GM21528 (cell line): ENCODE measurements around the gene PPP1R11.
"Not testable (repeated sequence)": the region's sequence is repeated elsewhere in the genome, so short reads cannot be mapped to it uniquely, and the experiment has no call there.

Experiments
- ATAC-seq: cut with Tn5 transposase; IDR thresholded peaks from one replicate; pipeline ENCODE4 v1.9.1; 2021; ENCODE audit warnings: mild to moderate bottlenecking, moderate library complexity; ENCODE audit not compliant: unreplicated experiment, low FRiP score

Gene PPP1R11, protein sequence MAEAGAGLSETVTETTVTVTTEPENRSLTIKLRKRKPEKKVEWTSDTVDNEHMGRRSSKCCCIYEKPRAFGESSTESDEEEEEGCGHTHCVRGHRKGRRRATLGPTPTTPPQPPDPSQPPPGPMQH

DNA sequence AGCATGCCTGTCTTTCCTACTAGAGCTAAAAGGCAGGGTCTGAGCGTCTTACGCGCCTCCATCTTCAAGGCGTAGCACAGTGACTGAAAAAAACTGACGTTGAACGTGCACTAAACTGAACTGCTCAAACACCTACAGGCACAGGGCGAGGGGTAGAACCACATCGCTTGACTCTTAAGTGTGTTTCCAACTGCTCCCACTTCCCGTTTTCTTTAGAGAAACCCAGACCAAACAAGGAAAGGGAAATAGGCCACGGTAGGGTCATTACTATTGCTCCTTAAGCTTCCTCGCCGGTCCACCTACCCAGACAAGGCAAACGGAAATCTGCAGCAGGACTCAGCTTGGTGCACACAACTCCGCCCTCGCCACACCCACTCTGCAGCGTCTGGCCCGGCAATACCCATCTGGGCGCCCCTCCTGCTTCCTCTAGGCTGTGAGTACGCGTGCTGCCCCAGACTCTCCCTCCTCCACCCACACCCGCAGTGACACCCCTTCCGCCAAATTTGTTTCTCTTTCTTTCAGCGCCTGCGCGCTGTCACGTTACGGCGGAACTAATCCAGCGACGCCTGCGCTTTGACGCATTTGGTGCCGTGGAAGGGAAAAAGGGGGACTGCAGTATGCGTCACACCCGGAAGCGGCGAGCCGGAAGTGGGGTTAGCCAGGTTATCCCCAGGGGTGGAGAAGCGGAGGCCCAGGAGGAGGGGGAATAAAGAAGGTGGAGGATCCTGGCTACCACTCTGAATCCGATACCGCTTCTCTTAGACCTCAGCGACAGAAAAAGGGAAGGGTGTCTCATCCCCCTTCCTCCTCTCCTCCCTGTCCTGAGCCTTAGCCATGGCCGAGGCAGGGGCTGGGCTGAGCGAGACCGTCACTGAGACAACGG lies at the start of gene PPP1R11:
PPP1R11 (plus strand) TSS at position 622 of the 883 bp plus-strand sequence; CDS start at position 835, 213 bp downstream.
- peak; percentile 93 for ATAC-seq

DNA sequence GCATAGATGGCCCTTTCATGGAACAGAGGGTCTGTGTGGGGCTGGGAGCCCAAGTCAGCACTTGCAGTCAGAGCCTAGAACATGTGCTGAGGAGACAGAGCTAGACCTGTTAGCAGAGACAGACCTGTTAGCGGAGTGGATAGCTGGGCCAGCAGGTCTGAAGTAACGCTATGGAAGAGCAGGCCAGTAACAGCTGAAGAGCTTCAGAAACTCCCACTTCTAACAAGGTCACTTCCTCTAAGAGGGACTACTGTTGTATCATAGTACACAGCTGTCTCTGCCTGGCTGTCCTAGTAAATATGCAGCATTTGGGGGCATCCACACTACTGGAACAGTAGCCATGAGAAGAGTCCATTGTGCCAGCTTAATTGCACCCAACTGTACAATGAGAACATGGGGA lies 47.2 kb upstream of the PPP1R11 start:
- ATAC-seq: no peak

DNA sequence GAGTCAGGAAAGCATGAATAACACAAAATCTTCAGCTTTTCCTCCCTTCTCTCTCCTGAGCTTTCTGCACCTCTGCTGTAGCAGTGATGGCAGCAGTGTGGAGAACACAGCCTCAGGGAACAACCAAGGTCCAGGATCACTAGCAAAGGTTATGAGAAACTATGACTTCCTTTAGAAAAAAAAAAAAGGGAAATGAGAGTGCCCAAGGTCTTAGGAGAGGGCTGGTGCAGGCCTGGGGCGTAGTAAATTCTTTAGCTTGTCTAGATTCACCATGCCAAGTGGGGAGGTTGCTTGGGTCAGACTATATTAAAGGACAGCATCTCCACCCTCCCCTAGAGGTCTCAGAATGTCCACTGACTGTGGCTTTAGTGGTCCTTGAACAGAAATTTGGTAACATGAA lies 46.4 kb upstream of the PPP1R11 start:
- ATAC-seq: no peak

DNA sequence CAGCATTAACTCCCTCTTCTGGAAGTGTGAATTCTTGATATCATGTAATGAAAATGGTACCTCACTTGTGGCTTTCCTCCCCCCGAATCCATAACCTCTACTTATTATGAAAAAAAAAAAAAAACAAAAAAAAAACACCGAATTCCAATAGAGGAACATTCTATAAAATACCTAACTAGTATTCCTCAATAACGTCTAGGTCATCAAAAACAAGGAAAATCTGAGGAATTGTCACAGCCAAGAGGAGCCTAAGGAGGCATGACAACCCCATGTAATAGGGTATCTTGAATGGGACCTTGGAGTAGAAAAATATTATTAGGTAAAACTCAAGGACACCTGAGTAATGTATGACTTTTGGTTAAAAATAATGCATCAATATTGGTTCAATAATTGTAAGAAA lies 44.8 kb upstream of the PPP1R11 start:
- no peak for ATAC-seq

DNA sequence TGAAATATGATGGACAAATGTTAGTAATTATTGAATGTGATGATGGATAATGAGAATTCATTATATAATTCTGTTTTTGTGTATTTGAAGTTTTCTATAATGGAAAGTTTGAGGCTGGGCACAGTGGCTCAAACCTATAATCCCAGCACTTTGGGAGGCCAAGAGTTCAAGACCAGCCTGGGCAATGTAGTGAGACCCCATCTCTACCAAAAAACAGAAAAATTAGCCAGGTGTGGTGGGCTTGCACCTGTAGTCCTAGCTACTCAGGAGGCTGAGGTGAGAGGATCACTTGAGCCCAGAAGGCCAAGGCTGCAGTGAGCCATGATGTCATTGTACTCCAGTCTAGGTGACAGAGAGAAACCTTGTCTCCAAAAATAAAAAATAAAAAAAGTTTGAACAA lies 44.3 kb upstream of the PPP1R11 start:
- ATAC-seq: not testable (repeated sequence)

DNA sequence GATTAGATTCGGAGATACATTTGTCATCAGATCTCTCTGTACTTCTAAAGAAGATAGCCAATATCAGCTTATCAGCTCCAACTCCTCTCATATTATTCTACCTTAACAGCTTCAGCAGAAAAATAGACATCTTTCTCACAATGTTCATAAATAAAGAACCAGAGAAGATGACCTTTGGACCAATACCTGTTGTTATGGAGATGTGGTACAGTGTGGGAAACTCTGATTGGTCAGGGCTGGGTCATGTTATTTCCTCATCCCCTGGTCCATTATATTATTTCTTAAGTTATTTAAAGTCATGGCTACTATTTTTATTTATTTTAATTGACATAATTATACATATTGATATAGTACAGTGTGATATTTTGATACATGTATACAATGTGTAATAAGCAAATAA lies 41.8 kb upstream of the PPP1R11 start:
- no peak for ATAC-seq

DNA sequence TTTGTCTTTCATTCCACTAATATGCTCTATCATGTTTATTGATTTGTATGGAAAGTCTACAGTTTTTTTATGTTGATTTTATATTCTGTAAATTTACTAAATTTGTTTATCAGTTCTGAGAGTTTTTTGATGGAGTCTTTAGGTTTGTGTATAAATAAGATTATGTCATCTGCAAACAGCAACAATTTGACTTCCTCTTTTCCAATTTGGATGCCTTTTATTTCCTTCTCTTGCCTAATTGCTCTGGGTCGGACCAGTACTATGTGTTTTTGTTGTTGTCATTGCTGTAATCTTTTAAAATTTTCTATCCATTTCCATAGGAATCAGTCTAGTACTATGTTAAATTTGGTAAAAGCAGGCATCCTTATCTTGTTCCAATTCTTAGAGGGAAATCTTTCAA lies 37.4 kb upstream of the PPP1R11 start:
- no peak for ATAC-seq

DNA sequence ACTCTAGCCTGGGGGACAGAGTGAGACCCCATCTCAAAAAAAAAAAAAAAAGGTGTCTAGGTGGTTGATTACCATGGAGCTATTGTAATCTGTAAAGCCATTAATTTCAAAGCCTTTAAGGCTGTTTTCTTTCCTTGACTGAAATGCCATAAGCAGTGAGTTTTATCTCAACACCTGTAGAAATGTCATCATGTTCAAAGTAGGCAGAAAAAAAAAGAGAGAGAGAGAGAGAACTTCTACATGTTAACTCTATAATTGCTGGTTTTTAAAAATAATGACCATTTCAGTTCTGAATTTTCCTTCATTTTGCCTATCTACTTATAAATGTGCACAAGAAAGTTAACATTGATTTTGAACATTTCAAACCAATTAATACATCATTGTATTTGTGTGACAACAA lies 35.6 kb upstream of the PPP1R11 start:
- ATAC-seq: no peak

DNA sequence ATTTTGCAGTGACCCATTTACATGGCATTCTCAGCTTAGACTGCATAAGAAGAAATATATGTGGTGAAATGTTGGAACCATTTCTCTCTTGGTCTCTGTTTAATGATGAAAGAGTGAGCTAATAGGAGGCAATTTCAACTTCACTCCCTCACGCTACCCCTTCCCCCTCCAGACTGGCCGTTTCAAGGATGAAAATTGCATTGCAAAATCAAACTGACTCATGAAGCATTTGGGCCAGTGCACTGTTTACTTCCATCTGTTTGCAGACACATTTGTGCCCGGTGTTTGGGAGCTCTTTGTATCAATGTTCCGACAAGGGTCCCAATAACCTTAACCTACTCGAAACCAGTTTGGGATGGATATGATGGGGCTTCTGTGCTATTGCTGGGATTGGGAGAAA lies 33.6 kb upstream of the PPP1R11 start:
- not testable (repeated sequence) for ATAC-seq

DNA sequence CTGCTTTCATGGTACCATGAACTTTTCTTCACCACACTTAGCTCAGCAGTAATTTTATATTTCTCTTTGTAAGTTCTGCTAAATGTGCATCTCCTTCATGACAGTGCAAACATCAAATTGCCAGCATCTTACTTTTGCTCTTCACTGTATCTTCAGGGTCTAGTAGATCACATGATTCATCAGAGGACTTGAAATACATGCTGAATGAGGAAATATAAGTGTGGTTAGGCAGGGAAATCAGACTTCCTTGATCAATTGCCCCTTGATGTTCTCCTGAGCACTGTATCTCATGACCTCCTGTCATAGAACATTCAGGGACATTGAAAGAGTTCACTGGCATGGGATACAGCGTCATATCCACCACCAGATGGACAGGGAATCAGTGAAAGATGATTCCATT lies 31.2 kb upstream of the PPP1R11 start:
- no peak for ATAC-seq

DNA sequence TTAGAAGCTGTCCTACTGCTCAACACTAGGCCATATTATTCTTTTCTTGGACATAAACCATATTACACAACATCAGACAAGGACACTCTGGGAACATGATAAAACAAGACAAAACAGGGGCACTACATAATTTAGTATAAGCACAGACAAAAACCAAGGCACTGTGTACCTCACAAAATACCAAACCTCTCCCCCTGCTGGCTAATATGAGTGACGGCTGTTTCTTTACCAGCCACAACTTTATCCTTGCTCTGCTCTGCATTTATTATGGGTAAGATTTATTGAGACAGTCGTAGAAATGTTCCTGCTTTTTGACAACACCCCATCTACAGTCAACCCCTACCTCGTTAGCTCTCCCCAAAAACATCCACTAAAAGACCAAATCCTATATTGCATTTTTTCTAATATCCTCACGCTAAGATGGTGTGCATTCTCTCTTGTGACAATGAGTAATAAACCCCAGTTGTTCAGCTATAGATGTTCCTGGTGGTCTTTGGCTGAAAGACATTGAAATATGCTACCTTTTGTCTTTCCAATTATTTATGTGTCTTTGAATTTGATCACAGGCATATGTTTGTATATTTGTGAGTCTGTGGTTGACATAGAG lies 29.7 kb upstream of the PPP1R11 start:
- ATAC-seq: no peak

DNA sequence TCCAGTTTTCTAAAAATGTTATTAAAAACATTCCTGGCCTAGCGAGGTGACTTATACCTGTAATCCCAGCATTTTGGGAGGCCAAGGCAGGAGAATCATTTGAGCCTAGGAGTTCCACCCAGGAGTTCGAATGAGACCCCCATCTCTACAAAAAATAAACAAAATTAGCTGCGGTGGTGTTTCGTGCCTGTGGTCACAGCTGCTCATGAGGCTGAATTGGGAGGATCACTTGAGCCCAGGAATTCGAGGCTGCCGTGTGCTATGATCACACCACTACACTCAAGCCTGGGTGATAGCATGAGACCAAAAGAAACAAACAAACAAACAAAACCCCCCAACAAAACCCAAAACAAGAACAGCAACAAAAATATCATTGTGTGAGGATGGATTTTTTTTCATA lies 25.8 kb upstream of the PPP1R11 start:
- no peak for ATAC-seq

DNA sequence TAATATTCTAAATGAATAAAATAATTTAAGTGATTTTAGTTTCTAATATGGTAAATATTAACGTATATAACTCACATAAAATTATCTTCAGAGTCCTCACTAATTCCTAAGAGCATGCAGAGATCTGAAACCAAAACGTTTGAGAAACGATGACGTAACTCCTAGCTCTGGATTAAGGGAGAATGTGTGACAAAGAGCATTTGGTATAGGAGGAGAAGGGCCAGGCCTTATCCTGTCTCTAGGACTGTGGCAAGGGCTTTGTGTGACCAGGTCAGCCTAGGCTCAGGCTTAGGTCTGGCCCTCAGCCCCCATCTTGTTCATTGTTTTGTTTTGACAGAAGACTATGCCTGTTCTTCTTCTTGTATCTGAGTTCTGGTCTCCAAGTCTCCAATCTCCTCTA lies 25.2 kb upstream of the PPP1R11 start:
- ATAC-seq: no peak

DNA sequence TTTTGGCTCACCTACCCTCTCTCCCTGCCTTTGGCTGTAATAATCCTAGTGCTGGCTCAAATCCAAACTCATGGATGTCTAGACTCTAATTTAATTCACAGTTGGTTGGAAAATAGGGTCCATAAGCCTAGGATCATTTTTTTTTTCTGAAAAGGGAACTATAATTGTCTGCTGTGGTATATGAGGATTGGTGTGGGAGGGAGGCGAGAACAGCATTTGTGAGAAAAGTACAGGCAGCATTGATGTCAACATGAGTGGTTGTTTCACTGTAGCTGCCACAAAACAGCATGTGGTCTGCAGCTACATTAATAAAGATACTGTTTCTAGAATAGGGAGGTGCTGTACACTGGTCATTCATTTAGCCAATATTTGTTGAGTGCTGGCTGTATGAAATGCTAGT lies 24.5 kb upstream of the PPP1R11 start:
- ATAC-seq: no peak

DNA sequence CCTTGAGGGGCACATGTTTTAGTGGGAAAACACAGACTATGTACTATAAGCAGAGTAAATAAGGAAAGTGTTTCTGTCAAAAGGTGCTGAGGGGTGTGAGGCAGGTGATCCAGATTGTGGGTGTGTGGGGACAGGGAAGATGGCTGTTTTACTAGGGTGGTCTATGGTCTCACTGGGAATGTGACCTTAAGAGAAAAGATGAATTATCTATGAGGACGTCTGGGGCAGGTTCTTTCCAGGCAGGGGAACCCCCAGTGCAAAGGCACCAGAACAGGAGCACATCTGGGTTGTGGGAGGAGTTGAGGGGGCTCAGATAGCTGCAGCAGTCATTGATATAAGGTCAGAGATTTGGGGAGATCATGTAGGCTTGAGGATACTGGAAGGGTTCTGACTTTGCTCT lies 24.1 kb upstream of the PPP1R11 start:
- no peak for ATAC-seq

DNA sequence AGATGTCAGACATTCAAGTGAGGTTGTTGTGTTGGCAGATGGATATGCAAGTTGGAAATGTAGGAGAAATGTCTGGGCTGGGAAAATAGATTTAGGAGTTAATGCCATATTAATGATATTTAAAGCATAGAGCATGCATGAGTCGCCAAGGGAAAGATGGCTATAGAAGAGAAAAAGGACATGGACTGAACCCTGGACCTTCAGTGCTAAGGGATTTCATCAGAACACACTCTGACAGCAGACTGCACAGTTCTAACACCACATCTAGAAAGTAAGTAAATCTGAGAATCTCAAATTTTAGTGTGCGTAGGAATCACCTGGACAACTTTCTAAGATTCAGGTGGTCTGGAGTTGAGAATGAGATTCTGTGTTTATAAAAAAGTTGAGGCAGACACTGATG lies 23.3 kb upstream of the PPP1R11 start:
- no peak for ATAC-seq

DNA sequence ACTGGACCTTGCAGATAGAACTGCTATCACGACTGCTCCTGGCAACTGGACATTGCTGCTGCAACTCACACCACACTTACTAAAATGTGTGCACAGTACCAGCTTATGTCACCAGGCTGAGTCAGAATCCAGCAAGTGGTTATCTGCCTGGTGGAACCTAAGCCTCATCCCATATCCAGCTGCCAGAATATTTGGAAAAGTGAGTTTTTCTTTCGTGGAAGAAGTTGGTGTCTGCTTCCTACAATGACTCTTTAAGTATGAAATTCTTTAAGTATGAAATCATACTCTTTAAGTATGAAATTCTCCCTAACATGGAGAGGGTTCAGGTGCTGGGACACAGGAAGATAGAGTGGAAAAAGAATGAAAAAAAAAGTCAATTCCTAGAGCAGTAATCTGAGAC lies 22.4 kb upstream of the PPP1R11 start:
- ATAC-seq: no peak

DNA sequence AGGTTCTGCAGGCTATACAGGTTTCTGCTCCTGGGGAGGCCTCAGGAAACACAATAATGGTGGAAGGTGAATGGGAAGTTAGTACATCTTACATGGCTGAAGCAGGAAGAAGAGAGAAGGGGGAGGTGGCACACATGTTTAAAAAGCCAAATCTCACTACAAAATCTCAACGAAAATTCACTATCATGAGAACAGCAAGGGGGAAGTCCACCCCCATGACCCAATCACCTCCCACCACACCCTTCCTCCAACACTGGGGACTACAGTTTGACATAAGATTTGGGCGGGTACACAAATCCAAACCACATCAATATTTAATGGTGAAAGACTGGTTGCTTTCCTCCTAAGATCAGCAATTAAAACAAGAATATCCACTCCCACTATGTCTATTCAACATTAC lies 19.8 kb upstream of the PPP1R11 start:
- ATAC-seq: no peak

DNA sequence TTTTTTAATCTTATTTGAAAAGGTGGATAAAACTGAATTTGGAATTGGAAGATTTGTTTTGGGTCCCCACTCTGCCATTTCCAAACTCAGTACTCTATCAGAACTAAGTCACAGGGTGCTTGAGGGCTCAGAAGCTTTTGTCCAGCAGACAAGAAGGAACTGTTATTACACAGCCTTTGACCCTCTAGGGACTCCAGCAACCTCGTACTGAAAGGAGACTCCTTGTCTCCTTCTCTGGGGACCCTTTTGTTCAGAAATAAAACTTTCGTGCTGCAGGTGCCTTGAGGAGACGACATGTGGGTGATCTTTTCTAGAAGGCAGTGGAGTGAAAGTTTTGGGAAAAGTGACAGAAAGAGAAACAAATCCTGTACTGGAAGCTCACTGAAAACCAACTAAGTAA lies 13.3 kb upstream of the PPP1R11 start:
- no peak for ATAC-seq

DNA sequence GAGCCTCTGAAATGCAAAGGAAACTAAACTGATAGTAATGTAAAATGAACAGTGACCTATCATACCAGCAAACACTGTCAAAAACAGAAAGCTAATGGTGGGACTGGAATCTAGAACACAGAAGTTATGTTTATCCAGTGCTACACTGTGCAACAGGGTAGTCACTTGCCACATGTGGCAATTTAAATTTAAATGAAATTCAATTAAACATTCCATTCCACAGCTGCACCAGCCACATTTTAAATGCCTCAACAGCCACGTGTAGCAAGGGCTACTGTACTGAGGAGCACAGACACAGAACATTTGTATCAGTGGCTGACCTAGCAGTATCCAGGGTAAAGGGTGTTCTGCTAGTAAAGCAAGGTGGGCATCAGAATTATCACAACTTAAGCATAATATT lies 11.5 kb upstream of the PPP1R11 start:
- no peak for ATAC-seq

DNA sequence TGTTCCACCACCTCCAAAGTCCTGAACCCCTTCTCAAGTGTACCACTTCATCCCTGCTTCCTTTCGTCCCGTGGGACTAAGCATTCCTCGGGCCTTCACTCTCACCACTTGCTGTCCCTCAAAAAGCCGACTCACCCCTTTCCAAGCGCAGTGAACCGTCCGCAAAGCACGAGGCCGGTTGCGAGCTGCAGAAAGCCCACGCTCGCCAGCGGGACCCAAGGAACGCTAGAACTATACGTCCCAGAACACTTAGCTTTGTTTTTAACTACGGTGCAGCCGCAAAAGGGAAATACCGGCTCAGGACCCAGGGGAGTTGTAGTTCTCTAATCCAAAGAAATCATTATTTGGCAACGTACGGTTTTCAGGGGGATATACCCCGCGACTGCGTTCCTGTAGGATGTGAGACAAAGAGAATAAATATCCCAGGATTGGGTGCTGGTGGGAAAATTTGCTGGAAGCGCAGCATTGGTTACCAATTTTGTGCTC lies 6.3 kb upstream of the PPP1R11 start:
- ATAC-seq: peak; percentile 17
